ENCODE data around the gene ANKRD31.

- TF ChIP-seq, protein P1, sequence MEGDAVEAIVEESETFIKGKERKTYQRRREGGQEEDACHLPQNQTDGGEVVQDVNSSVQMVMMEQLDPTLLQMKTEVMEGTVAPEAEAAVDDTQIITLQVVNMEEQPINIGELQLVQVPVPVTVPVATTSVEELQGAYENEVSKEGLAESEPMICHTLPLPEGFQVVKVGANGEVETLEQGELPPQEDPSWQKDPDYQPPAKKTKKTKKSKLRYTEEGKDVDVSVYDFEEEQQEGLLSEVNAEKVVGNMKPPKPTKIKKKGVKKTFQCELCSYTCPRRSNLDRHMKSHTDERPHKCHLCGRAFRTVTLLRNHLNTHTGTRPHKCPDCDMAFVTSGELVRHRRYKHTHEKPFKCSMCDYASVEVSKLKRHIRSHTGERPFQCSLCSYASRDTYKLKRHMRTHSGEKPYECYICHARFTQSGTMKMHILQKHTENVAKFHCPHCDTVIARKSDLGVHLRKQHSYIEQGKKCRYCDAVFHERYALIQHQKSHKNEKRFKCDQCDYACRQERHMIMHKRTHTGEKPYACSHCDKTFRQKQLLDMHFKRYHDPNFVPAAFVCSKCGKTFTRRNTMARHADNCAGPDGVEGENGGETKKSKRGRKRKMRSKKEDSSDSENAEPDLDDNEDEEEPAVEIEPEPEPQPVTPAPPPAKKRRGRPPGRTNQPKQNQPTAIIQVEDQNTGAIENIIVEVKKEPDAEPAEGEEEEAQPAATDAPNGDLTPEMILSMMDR (conservative IDR thresholded peaks at IDR 0.05; ENCODE audit: low read depth, low read length) = no peak
- no peak for TF ChIP-seq EZH2 (IDR thresholded peaks at IDR 0.05; ENCODE audit: borderline replicate concordance, low read depth, low read length, poor library complexity, severe bottlenecking)
Observed at GRCh38 chr5:75148051-75148450, 88.6 kb downstream of the ANKRD31 start.

Data from A673 (cell line).